Measurements from ENCODE around the gene WWOX. TPM values are rescaled to one million over a fixed set of nuclear protein-coding genes. Genes with fewer than 3 reads are reported as not detected.

Gene WWOX
- total and polyA plus RNA-seq, 2 of the 13 experiments (the other 11 are each of a cell fraction or from before 2014, with no cell fraction given) = 9.1 to 37.4 TPM

DNA sequence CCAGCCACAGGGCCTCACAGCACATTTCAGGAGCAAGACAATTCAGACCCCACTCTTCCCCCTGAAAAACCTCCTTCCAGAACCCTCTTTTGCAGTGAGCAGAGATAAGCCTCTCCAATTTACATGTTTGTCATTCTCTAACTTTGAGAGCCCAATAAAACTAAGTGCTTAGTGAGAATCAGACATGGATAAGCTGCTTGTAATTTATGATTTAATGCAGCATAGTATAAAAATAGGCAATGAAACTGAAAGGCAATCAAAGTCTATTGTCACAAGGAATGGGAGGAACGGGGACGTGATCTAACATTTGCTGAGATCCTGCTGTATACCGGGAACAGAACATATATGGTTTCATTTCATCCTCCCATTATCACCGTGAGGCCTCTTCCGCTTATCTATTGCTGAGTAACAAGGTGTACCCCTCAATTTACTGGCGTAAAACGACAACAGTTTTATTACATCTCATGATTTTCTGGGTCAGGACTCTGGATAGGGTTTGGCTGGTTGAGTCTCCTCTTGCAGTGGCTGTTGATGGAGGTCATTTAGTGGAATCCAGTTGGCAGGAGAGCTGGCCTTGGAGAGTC, 903.7 kb downstream of the WWOX start:
- H3K27me3 ChIP-seq (ENCODE audit: control insufficient read depth in 1 of 2, insufficient read depth in 2 of 2, low read length in 2 of 2) = no peaks in the 10 kb centered on the region
- H3K9me3 ChIP-seq (ENCODE audit: low read length) = no peaks in the 10 kb centered on the region
- no peaks in the 10 kb centered on the region for H4K20me1 ChIP-seq (ENCODE audit: insufficient read depth, low read length)
- POLR2A ChIA-PET = no interaction called here
- no peak overlapping the region for H3K27ac ChIP-seq (ENCODE audit: extremely low read length, insufficient read depth, low read length)
- H3K4me3 ChIP-seq (replicated peaks in 1 of 3; ENCODE audit: insufficient read depth in 1 of 3, low read depth in 2 of 3, low read length in 3 of 3) = no peak overlapping the region
- DNase-seq (ENCODE audit: low spot score) (no peak), FAIRE-seq (no peak), ATAC-seq (no peak)
- no peaks in the 10 kb centered on the region for H3K4me1 ChIP-seq (ENCODE audit: insufficient read depth, low read length)
- WGBS (ENCODE audit: low lambda C conversion rate) = 79% methylated on average over 7 of the region's 7 CpGs
- BruUV-seq (replicated peaks) = no TSS peak
- in situ Hi-C loops (cut with HindIII; ENCODE audit: extremely low pct_ligation_motif_present, low pct_unique_long_range_greater_than_20kb) = no loop called here
- CTCF ChIA-PET (ENCODE audit: low intra/inter-chr PET ratio, low total read pairs) = no interaction called here
- H3K9ac ChIP-seq (ENCODE audit: insufficient read depth, low read depth, low read length) = no peak overlapping the region
- H3K79me2 ChIP-seq (ENCODE audit: insufficient read depth, low read length) = no peaks in the 10 kb centered on the region
- no peak overlapping the region for H3K4me2 ChIP-seq (ENCODE audit: low read depth, low read length)
- H3K36me3 ChIP-seq (replicated peaks in 1 of 2; ENCODE audit: control insufficient read depth in 1 of 2, insufficient read depth in 2 of 2, low read length in 2 of 2) = no peaks in the 10 kb centered on the region
- intact Hi-C loops (cut with micrococcal nuclease; ENCODE audit: unreplicated experiment) = no loop called here
- no peak overlapping the region for H2AFZ ChIP-seq (ENCODE audit: low read length)
- TF ChIP-seq, protein P1, sequence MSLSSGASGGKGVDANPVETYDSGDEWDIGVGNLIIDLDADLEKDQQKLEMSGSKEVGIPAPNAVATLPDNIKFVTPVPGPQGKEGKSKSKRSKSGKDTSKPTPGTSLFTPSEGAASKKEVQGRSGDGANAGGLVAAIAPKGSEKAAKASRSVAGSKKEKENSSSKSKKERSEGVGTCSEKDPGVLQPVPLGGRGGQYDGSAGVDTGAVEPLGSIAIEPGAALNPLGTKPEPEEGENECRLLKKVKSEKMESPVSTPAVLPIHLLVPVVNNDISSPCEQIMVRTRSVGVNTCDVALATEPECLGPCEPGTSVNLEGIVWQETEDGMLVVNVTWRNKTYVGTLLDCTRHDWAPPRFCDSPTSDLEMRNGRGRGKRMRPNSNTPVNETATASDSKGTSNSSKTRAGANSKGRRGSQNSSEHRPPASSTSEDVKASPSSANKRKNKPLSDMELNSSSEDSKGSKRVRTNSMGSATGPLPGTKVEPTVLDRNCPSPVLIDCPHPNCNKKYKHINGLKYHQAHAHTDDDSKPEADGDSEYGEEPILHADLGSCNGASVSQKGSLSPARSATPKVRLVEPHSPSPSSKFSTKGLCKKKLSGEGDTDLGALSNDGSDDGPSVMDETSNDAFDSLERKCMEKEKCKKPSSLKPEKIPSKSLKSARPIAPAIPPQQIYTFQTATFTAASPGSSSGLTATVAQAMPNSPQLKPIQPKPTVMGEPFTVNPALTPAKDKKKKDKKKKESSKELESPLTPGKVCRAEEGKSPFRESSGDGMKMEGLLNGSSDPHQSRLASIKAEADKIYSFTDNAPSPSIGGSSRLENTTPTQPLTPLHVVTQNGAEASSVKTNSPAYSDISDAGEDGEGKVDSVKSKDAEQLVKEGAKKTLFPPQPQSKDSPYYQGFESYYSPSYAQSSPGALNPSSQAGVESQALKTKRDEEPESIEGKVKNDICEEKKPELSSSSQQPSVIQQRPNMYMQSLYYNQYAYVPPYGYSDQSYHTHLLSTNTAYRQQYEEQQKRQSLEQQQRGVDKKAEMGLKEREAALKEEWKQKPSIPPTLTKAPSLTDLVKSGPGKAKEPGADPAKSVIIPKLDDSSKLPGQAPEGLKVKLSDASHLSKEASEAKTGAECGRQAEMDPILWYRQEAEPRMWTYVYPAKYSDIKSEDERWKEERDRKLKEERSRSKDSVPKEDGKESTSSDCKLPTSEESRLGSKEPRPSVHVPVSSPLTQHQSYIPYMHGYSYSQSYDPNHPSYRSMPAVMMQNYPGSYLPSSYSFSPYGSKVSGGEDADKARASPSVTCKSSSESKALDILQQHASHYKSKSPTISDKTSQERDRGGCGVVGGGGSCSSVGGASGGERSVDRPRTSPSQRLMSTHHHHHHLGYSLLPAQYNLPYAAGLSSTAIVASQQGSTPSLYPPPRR (CRISPR knock-in tag; IDR thresholded peaks at IDR 0.05; ENCODE audit: borderline replicate concordance) = no peak
- TF ChIP-seq, protein P2, sequence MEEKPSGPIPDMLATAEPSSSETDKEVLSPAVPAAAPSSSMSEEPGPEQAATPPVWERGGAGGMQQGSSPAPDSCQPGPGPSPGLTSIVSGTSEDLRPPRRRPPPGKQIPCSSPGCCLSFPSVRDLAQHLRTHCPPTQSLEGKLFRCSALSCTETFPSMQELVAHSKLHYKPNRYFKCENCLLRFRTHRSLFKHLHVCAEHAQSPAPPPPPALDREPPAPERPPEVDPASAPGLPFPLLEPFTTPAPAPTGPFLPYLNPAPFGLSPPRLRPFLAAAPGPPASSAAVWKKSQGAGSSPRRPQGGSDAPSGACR (CRISPR knock-in tag; IDR thresholded peaks at IDR 0.05) = no peak
- TF ChIP-seq, protein P3, sequence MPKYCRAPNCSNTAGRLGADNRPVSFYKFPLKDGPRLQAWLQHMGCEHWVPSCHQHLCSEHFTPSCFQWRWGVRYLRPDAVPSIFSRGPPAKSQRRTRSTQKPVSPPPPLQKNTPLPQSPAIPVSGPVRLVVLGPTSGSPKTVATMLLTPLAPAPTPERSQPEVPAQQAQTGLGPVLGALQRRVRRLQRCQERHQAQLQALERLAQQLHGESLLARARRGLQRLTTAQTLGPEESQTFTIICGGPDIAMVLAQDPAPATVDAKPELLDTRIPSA (CRISPR knock-in tag; IDR thresholded peaks at IDR 0.05; ENCODE audit: borderline replicate concordance) = no peak
- TF ChIP-seq, protein P4, sequence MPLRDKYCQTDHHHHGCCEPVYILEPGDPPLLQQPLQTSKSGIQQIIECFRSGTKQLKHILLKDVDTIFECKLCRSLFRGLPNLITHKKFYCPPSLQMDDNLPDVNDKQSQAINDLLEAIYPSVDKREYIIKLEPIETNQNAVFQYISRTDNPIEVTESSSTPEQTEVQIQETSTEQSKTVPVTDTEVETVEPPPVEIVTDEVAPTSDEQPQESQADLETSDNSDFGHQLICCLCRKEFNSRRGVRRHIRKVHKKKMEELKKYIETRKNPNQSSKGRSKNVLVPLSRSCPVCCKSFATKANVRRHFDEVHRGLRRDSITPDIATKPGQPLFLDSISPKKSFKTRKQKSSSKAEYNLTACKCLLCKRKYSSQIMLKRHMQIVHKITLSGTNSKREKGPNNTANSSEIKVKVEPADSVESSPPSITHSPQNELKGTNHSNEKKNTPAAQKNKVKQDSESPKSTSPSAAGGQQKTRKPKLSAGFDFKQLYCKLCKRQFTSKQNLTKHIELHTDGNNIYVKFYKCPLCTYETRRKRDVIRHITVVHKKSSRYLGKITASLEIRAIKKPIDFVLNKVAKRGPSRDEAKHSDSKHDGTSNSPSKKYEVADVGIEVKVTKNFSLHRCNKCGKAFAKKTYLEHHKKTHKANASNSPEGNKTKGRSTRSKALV (CRISPR knock-in tag; IDR thresholded peaks at IDR 0.05) = no peak
- TF ChIP-seq STAT5B (CRISPR knock-in tag; IDR thresholded peaks at IDR 0.05) (no peak), ZNF34 (CRISPR knock-in tag; IDR thresholded peaks at IDR 0.05; ENCODE audit: borderline replicate concordance) (no peak), ZNF264 (CRISPR knock-in tag; IDR thresholded peaks at IDR 0.05) (no peak), GTF3A (CRISPR knock-in tag; conservative IDR thresholded peaks at IDR 0.05) (no peak), MAFF (IDR thresholded peaks at IDR 0.05; ENCODE audit: low read depth, low read length) (no peak), RBAK (CRISPR knock-in tag; IDR thresholded peaks at IDR 0.05) (no peak), KMT2A (CRISPR knock-in tag; IDR thresholded peaks at IDR 0.05) (no peak), ZFY (CRISPR knock-in tag; IDR thresholded peaks at IDR 0.05) (no peak)
- TF ChIP-seq, protein P5, sequence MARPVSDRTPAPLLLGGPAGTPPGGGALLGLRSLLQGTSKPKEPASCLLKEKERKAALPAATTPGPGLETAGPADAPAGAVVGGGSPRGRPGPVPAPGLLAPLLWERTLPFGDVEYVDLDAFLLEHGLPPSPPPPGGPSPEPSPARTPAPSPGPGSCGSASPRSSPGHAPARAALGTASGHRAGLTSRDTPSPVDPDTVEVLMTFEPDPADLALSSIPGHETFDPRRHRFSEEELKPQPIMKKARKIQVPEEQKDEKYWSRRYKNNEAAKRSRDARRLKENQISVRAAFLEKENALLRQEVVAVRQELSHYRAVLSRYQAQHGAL (CRISPR knock-in tag; IDR thresholded peaks at IDR 0.05; ENCODE audit: not compliant biosample characterization) = no peak
- TF ChIP-seq, protein P6, sequence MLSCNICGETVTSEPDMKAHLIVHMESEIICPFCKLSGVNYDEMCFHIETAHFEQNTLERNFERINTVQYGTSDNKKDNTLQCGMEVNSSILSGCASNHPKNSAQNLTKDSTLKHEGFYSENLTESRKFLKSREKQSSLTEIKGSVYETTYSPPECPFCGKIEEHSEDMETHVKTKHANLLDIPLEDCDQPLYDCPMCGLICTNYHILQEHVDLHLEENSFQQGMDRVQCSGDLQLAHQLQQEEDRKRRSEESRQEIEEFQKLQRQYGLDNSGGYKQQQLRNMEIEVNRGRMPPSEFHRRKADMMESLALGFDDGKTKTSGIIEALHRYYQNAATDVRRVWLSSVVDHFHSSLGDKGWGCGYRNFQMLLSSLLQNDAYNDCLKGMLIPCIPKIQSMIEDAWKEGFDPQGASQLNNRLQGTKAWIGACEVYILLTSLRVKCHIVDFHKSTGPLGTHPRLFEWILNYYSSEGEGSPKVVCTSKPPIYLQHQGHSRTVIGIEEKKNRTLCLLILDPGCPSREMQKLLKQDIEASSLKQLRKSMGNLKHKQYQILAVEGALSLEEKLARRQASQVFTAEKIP (CRISPR knock-in tag; IDR thresholded peaks at IDR 0.05; ENCODE audit: borderline replicate concordance) = no peak
